HG02852 (cell line): ENCODE data around the gene VSTM2L.
"Not testable (repeated sequence)": the region's sequence is repeated elsewhere in the genome, so short reads cannot be mapped to it uniquely, and the experiment has no call there.

Source experiments
- ATAC-seq: cut with Tn5 transposase; IDR thresholded peaks from one replicate; pipeline ENCODE4 v1.9.1; 2021; ENCODE audit warnings: mild to moderate bottlenecking, moderate library complexity; ENCODE audit not compliant: unreplicated experiment

VSTM2L gene

GRCh38 chr20:37958856-37959520, 56.1 kb downstream of the VSTM2L start:
- no peak for ATAC-seq

GRCh38 chr20:37961066-37961465, 58.1 kb downstream of the VSTM2L start:
- no peak for ATAC-seq

- ATAC-seq, result not testable (repeated sequence)
Observed at GRCh38 chr20:37963483-37963882, 60.6 kb downstream of the VSTM2L start.

- no peak for ATAC-seq
Observed at GRCh38 chr20:37968841-37969401, 66.0 kb downstream of the VSTM2L start.

GRCh38 chr20:37969949-37970855, 67.3 kb downstream of the VSTM2L start:
- no peak for ATAC-seq

GRCh38 chr20:37970856-37971245, 67.9 kb downstream of the VSTM2L start:
- ATAC-seq, result no peak

GRCh38 chr20:37971561-37972127, 68.7 kb downstream of the VSTM2L start:
- ATAC-seq, result no peak

- no peak for ATAC-seq
Observed at GRCh38 chr20:37972256-37973058, 69.5 kb downstream of the VSTM2L start.

GRCh38 chr20:37973059-37973910, 70.4 kb downstream of the VSTM2L start:
- ATAC-seq, result no peak

GRCh38 chr20:37976887-37977286, 74.0 kb downstream of the VSTM2L start:
- ATAC-seq, result no peak

GRCh38 chr20:37977338-37977737, 74.4 kb downstream of the VSTM2L start:
- no peak for ATAC-seq

GRCh38 chr20:37977786-37978185, 74.9 kb downstream of the VSTM2L start:
- ATAC-seq, result no peak

GRCh38 chr20:37979021-37979985, 76.4 kb downstream of the VSTM2L start:
- no peak for ATAC-seq

GRCh38 chr20:37980383-37980782, 77.5 kb downstream of the VSTM2L start:
- ATAC-seq, result no peak

GRCh38 chr20:37980876-37981275, 77.9 kb downstream of the VSTM2L start:
- no peak for ATAC-seq

GRCh38 chr20:37981568-37981967, 78.6 kb downstream of the VSTM2L start:
- ATAC-seq, result no peak

- ATAC-seq, result no peak
Observed at GRCh38 chr20:37983286-37983685, 80.4 kb downstream of the VSTM2L start.

- no peak for ATAC-seq
Observed at GRCh38 chr20:37984018-37984785, 81.3 kb downstream of the VSTM2L start.
